ENCODE measurements around the gene FCER1G. TPM values are rescaled to one million over a fixed set of nuclear protein-coding genes. Genes with fewer than 3 reads are reported as not detected.
"Not testable (repeated sequence)": the region's sequence is repeated elsewhere in the genome, so short reads cannot be mapped to it uniquely, and the experiment has no call there.

FCER1G gene
- total RNA-seq, 1 donor, result 0.43 TPM

- TF ChIP-seq CTCF (IDR thresholded peaks at IDR 0.05; ENCODE audit: insufficient read depth, low read depth, low read length), result no peak
- no peak overlapping the region for H3K4me3 ChIP-seq (ENCODE audit: low read depth, low read length)
- DNase-seq (ENCODE audit: low read depth), result no peak
These were observed 2.7 kb downstream of the FCER1G start for GRCh38 chr1:161217831-161218230.

- TF ChIP-seq CTCF (IDR thresholded peaks at IDR 0.05; ENCODE audit: insufficient read depth, low read depth, low read length), result no peak
- DNase-seq (ENCODE audit: low read depth), result no peak
- H3K4me3 ChIP-seq (ENCODE audit: low read depth, low read length), result no peak overlapping the region
These were observed 3.4 kb downstream of the FCER1G start for GRCh38 chr1:161218301-161219077.

GRCh38 chr1:161219078-161219892, 4.2 kb downstream of the FCER1G start:
- DNase-seq (ENCODE audit: low read depth), result no peak
- H3K4me3 ChIP-seq (ENCODE audit: low read depth, low read length), result no peak overlapping the region
- TF ChIP-seq CTCF (IDR thresholded peaks at IDR 0.05; ENCODE audit: insufficient read depth, low read depth, low read length), result no peak

- DNase-seq (ENCODE audit: low read depth), result no peak
- H3K4me3 ChIP-seq (ENCODE audit: low read depth, low read length), result no peak overlapping the region
- no peak for TF ChIP-seq CTCF (IDR thresholded peaks at IDR 0.05; ENCODE audit: insufficient read depth, low read depth, low read length)
These were observed 4.9 kb downstream of the FCER1G start for GRCh38 chr1:161220002-161220401.

- TF ChIP-seq CTCF (IDR thresholded peaks at IDR 0.05; ENCODE audit: insufficient read depth, low read depth, low read length), result no peak
- no peak for DNase-seq (ENCODE audit: low read depth)
- no peak overlapping the region for H3K4me3 ChIP-seq (ENCODE audit: low read depth, low read length)
These were observed 7.3 kb downstream of the FCER1G start for GRCh38 chr1:161222175-161223019.

- no peak overlapping the region for H3K4me3 ChIP-seq (ENCODE audit: low read depth, low read length)
- DNase-seq (ENCODE audit: low read depth), result no peak
- TF ChIP-seq CTCF (IDR thresholded peaks at IDR 0.05; ENCODE audit: insufficient read depth, low read depth, low read length), result no peak
These were observed 9.0 kb downstream of the FCER1G start for GRCh38 chr1:161223805-161224694.

GRCh38 chr1:161224695-161225087, 9.6 kb downstream of the FCER1G start:
- DNase-seq (ENCODE audit: low read depth); H3K4me3 ChIP-seq (ENCODE audit: low read depth, low read length): not testable (repeated sequence)
